ENCODE results near the gene GRIFIN.

DNA sequence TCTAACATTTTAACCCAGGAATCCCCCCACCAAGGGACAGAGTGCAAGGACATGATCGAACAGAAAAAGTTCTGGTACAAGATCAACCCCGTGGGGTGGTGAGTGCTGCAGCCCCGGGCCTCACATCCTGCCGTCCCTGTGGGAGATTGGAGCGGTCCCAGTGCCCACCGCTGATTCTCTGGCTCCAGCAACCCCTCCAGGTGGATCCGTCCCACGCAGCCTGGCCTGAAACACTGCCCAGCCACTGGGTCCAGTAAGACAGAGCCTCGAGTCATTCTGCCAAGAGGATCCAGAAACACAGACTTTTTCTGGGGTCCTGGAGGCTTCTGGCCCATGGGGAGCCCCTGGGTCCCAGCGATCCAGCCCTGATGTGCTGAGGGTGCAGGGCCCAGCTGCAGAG lies 29.5 kb downstream of the GRIFIN start:
- TF ChIP-seq, protein P1, sequence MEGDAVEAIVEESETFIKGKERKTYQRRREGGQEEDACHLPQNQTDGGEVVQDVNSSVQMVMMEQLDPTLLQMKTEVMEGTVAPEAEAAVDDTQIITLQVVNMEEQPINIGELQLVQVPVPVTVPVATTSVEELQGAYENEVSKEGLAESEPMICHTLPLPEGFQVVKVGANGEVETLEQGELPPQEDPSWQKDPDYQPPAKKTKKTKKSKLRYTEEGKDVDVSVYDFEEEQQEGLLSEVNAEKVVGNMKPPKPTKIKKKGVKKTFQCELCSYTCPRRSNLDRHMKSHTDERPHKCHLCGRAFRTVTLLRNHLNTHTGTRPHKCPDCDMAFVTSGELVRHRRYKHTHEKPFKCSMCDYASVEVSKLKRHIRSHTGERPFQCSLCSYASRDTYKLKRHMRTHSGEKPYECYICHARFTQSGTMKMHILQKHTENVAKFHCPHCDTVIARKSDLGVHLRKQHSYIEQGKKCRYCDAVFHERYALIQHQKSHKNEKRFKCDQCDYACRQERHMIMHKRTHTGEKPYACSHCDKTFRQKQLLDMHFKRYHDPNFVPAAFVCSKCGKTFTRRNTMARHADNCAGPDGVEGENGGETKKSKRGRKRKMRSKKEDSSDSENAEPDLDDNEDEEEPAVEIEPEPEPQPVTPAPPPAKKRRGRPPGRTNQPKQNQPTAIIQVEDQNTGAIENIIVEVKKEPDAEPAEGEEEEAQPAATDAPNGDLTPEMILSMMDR (IDR thresholded peaks at IDR 0.05): no peak
- TF ChIP-seq POLR2A (IDR thresholded peaks at IDR 0.05): no peak
